T-helper 1 cell (primary cell): Measurements from ENCODE around the gene TNFRSF19.

ENCODE experiments used
- DNase-seq, 5 donors: peaks; one replicate each; pipeline ENCODE4 v3.0.0-alpha.2; 2012 to 2020

Gene TNFRSF19

GRCh38 chr13:23629566-23630272 is 59.5 kb downstream of the TNFRSF19 start:
- no peak for DNase-seq

- no peak for DNase-seq
Measured at GRCh38 chr13:23630349-23631093, 60.3 kb downstream of the TNFRSF19 start.

GRCh38 chr13:23631311-23632047 is 61.3 kb downstream of the TNFRSF19 start:
- no peak for DNase-seq

GRCh38 chr13:23632048-23632582 is 61.9 kb downstream of the TNFRSF19 start:
- no peak for DNase-seq

DNA sequence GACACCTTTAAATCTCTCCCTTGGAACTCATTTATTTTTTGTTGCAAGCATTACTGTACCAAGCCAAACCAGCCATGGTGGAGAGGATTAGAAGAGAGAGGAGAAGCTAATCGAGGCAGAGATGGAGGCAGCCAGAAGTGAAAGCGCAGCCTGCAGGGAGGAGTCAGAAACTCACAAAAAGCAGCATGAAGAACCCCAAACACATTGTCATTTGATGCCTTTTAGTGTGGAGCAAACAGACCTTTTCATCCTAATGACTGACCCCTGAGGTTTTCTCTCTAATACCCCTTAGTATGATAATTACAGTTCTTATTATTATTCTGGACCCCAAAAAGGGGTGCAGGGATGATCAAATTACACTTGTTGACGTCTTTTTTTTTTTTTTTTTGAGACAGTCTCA is 62.5 kb downstream of the TNFRSF19 start:
- no peak for DNase-seq

- no peak for DNase-seq
Measured at GRCh38 chr13:23634897-23635296, 64.7 kb downstream of the TNFRSF19 start.

DNA sequence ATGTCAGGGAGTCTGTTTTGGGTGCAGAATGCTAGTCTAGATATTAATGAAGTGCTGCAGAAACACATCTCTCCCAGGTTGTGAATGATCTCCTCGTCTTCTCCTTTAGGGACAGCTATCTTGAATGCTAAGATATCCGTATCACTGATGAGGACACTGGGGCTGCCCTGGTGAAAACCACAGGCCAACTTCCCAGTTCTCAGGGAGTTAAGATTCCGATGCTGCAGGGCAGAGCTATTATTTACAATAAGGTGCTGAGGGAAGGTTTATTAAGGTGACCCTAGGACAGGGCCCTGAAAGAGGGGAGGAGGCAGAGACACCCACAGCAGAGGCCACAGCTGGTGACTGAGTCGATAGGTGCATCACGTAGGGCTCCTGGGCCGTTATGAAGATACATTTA is 66.1 kb downstream of the TNFRSF19 start:
- DNase-seq = no peak

DNA sequence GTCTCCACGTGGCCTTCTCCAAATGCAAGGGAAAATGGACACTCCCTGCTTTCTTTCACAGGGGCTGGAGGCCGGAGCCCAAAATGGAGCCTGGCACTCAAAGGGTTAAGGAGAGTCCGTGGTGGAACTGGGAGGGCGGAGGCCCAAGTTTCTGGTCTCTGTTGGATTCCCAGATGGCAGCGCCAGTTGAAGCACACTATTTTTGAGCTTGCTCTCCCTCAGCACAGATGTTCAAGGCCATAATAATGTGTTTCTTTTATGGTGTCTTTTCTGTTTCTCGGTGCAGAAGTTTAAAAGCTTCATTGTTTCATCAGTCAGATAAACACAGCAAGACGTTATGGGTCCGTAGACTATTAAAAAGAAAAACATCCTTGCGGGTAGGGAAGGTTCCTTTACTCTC is 67.6 kb downstream of the TNFRSF19 start:
- DNase-seq = no peak

- DNase-seq = no peak
Measured at GRCh38 chr13:23639674-23640073, 69.5 kb downstream of the TNFRSF19 start.

GRCh38 chr13:23642110-23642509 is 71.9 kb downstream of the TNFRSF19 start:
- DNase-seq = no peak

DNA sequence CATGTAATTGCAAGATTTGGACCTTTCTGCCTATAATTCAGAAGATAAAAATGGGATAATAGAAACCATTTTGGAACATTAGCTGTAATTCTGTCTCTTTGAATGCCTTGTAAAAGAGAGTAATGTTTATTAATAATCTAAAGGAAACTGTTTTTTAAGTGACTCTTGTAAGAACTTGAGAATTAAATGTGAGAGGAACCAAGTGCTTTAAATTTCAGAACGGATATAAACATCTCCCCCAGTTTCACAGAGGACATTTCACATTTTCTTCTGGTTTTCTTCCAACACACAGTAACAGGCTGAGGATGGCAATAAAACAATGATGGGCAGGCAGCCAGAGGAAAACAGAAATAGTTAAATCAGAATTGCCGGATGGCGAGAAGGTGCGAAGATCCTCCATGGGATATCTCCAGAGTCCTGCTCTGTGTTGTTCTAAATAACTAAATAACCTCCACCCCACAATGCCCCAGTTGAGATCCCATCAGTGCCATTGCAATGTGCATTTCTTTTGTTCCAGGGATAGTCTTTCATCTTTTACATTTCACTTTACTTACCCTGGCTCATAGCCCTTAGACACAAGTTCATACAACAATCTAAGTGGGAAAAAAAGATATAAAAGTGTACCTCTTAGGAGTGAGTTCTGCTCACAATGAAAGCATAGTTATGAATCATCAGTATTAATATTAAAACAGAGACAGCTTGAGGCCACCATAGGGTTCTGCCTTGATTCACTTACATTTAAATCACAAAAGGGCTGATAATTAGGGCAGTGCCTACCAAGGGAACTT is 73.3 kb downstream of the TNFRSF19 start:
- no peak for DNase-seq

GRCh38 chr13:23644126-23644419 is 73.9 kb downstream of the TNFRSF19 start:
- DNase-seq = no peak

GRCh38 chr13:23644527-23645138 is 74.4 kb downstream of the TNFRSF19 start:
- DNase-seq = no peak

DNA sequence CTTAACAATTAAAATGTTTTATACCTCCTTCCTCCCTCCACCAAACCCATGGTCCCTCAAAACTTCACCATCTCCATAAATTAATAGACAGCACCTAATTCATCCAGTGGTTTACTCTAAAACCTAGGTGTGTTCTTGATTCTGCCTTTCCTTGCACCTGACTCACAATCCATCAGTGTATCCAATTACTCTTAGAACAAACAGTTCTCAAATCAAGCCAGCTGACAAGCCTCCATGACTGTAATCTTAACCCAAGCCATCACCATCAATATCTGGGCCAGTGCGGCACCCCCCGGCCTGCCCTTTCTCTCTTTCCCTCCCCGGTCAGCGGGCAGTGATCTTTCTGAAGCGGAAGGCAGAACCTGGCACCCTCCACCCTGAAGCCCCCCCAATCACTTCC is 75.6 kb downstream of the TNFRSF19 start:
- no peak for DNase-seq

DNA sequence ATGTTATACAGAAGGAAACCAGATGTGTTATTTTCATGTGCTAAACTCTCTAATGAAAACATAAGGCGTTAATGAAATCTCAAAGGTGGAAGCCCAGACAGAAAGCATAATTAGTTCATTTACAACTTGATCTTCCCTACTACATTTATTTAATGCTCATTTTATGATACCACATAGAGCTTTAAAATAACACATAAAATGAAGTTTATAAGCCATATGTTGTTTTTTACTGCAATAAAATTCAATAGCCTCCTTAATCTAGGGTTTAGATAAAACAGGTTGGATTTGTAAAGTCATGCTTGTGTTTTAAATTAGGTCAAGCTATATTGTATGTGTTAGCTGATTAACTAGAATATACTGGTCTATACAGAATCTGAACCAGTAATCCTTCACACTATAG is 81.2 kb downstream of the TNFRSF19 start:
- DNase-seq = no peak

GRCh38 chr13:23651887-23652286 is 81.7 kb downstream of the TNFRSF19 start:
- DNase-seq = no peak

DNA sequence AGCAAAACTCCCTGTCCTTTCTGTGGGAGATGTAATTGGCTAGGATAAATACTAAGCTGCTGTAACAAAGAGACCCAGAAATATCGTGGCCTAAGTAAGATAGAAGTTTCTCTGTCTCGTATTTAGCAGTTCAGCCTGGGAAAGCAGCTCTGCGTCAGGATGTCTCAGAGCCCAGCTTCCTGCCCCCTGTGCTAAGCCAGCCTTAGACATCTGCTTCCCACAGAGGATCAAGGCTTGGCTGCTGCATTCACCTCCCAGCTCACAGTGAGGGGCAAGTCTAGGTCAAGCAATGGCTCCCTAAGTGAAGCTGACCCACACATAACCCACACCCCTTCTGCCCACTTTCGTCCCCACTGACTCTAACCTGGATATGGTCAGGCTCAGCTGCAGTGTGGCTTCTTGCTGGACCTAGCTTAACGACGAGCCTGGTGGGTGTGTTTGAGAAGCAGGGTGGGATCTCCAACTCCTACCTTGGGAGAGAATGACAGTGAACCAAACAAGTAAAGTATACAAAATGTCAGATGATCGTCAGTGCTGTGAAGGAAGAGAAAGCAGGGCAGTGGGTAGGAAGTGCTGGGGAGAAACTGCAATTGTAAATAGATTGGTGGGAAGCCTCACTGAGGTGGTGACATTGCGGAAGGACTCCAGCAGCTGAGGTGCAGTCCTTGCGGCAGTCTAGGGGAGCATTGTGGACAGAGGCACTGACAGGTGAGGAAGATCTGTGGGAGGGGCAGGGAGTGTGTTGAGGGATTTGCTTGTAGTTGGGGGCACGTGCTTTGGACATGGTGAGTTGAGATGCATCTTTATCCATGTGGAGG is 82.9 kb downstream of the TNFRSF19 start:
- no peak for DNase-seq

GRCh38 chr13:23654111-23655110 is 84.2 kb downstream of the TNFRSF19 start:
- no peak for DNase-seq

DNA sequence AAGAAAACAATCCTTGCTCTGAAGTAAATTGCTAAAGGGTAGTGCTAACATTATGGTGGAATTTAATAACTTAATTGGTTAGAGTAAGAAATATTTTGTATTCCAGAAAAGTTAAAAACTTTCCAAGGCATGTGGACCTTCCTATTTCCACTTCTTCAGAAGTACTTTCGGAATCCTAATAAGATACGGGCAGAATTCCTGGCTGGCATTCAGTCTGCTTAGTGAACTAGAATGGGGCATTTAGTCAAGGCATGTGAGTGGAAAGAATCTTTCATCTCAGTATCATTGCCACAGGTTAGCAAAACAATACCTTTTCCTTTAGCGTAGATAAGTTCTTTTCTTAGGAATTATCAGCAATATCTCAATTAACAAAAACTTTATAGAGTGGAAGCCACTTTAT is 85.1 kb downstream of the TNFRSF19 start:
- DNase-seq = no peak
